HCT116 (cell line): ENCODE measurements around the gene RBBP8NL.

Experiments used
- CTCF ChIP-seq, 3 experiments: fragments of 200-600 bp in 1 of 3; sonication (generic) in 1 of 3; IDR thresholded peaks in 2 of 3; conservative IDR thresholded peaks in 1 of 3; 2 replicates each; pipeline ENCODE4 v1.5.1; 2012 to 2017; ENCODE audit warnings: low read depth in 2 of 3, low read length in 2 of 3, antibody characterized with exemption in 1 of 3, borderline replicate concordance in 1 of 3, control low read depth in 1 of 3, mild to moderate bottlenecking in 1 of 3, mixed read lengths in 1 of 3, mixed run types in 1 of 3, moderate library complexity in 1 of 3; ENCODE audit not compliant: insufficient read depth in 1 of 3
- POLR2A ChIP-seq: IDR thresholded peaks from 2 replicates; pipeline ENCODE4 v1.7.0; 2011; ENCODE audit warnings: borderline replicate concordance; ENCODE audit not compliant: insufficient read depth, insufficient read length; ENCODE audit errors: extremely low read depth
- TCF7L2 ChIP-seq: IDR thresholded peaks from 2 replicates; pipeline ENCODE4 v1.7.0; 2011; ENCODE audit warnings: borderline replicate concordance, inconsistent platforms; ENCODE audit not compliant: insufficient read depth, insufficient read length; ENCODE audit errors: extremely low read depth

GRCh38 chr20:62459488-62459887 lies 32.1 kb upstream of the RBBP8NL start:
- no peak for TF ChIP-seq CTCF (IDR thresholded peaks at IDR 0.05 in 2 of 3, conservative IDR thresholded peaks at IDR 0.05 in 1 of 3; ENCODE audit: borderline replicate concordance in 1 of 3, insufficient read depth in 1 of 3, low read depth in 2 of 3, low read length in 2 of 3)
- no peak for TF ChIP-seq POLR2A
- TF ChIP-seq TCF7L2 = no peak
